Bronchial epithelial cell (primary cell): ENCODE results near the gene CPM. TPM values are rescaled to one million over a fixed set of nuclear protein-coding genes. Genes with fewer than 3 reads are reported as not detected.
"Not testable (repeated sequence)": the region's sequence is repeated elsewhere in the genome, so short reads cannot be mapped to it uniquely, and the experiment has no call there.

Source experiments
- DNase-seq: peaks from one replicate; pipeline ENCODE4 v3.0.0-alpha.2; 2010; ENCODE audit warnings: low read depth
- FAIRE-seq: peaks from 2 replicates; lab custom pipeline; 2011; peaks lifted over from hg19 to GRCh38; lab: Jason Lieb, UNC
- H3K27me3 ChIP-seq: 2 replicates; pipeline ENCODE4 v1.5.1; 2011; ENCODE audit warnings: low read length; ENCODE audit not compliant: control insufficient read depth, insufficient read depth
- H3K36me3 ChIP-seq: 2 replicates; pipeline ENCODE4 v1.5.1; 2011; ENCODE audit warnings: low read length; ENCODE audit not compliant: control insufficient read depth, insufficient read depth
- H3K4me3 ChIP-seq: 2 replicates; pipeline ENCODE4 v1.5.1; 2011; ENCODE audit warnings: mild to moderate bottlenecking, low read depth, low read length, control low read depth
- total RNA-seq: library from RNA; depleted of rRNA; stranded (reverse); fragments of >200 nt; gene quantifications from 2 replicates; pipeline ENCODE4 v1.2.1, GENCODE V29; 2014
- TF ChIP-seq, protein P1 (sequence below): IDR thresholded peaks from 2 replicates; pipeline ENCODE4 v1.5.1; 2011; ENCODE audit warnings: mild to moderate bottlenecking, moderate library complexity, low read length, control low read depth, inconsistent platforms; ENCODE audit not compliant: insufficient read depth, severe bottlenecking

CPM gene
- total RNA-seq, 1 donor from 2014 or later: 7.1 TPM

DNA sequence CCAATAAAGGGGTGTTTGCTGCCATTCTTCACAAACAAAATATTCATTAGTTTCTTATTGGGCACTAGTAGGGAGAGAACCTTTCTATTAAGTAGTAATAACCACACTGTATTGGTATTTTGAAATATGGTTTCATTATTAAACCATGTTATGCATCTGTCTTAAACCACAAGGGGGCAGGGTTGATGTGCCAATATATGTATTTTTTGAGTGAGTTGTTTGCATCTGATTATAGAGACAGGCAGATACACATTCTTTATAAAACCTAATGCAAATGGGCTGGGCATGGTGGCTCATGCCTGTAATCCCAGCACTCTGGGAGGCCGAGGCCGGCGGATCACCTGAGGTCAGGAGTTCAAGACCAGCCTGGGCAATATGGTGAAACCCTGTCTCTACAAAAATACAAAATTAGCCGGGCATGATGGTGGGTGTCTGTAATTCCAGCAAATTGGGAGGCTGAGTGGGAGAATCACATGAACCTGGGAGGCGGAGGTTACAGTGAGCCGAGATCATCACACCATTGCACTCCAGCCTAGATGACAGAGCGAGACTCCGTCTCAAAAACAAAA, 69.0 kb downstream of the CPM start:
- not testable (repeated sequence) for FAIRE-seq, H3K27me3 ChIP-seq, H3K36me3 ChIP-seq, H3K4me3 ChIP-seq
- TF ChIP-seq, protein P1, sequence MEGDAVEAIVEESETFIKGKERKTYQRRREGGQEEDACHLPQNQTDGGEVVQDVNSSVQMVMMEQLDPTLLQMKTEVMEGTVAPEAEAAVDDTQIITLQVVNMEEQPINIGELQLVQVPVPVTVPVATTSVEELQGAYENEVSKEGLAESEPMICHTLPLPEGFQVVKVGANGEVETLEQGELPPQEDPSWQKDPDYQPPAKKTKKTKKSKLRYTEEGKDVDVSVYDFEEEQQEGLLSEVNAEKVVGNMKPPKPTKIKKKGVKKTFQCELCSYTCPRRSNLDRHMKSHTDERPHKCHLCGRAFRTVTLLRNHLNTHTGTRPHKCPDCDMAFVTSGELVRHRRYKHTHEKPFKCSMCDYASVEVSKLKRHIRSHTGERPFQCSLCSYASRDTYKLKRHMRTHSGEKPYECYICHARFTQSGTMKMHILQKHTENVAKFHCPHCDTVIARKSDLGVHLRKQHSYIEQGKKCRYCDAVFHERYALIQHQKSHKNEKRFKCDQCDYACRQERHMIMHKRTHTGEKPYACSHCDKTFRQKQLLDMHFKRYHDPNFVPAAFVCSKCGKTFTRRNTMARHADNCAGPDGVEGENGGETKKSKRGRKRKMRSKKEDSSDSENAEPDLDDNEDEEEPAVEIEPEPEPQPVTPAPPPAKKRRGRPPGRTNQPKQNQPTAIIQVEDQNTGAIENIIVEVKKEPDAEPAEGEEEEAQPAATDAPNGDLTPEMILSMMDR: peak; percentile 29
- DNase-seq: peak; percentile 69

- FAIRE-seq (peak; percentile 86), DNase-seq (no peak)
- no peak overlapping the region for H3K4me3 ChIP-seq
- no peaks in the 10 kb centered on the region for H3K27me3 ChIP-seq
- no peaks in the 10 kb centered on the region for H3K36me3 ChIP-seq
- TF ChIP-seq, protein P1: no peak
These were observed 69.7 kb downstream of the CPM start for GRCh38 chr12:68863109-68863770.

DNA sequence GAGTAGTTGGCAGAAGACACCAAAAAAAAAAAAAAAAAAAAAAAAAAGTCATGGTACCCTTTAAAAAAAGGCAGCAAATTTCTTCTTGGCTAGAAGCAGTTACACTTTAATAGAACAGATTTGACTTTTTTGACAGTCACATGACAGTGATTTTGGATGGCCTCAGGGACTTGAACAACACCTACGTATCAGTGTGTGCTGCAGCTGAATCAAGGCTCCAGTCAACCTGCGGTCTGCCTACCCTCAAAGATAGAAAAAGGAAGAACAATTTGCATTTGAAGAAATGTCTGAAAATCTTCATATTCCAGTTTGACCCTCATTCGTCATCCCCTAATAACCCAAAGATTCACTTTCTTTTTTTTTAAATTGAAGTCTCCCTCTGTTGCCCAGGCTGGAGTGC, 71.1 kb downstream of the CPM start:
- Histone ChIP-seq H3K36me3 (no peaks in the 10 kb centered on the region), H3K4me3 (no peak overlapping the region), H3K27me3 (no peaks in the 10 kb centered on the region)
- TF ChIP-seq, protein P1: no peak
- FAIRE-seq: no peak
- no peak for DNase-seq

DNA sequence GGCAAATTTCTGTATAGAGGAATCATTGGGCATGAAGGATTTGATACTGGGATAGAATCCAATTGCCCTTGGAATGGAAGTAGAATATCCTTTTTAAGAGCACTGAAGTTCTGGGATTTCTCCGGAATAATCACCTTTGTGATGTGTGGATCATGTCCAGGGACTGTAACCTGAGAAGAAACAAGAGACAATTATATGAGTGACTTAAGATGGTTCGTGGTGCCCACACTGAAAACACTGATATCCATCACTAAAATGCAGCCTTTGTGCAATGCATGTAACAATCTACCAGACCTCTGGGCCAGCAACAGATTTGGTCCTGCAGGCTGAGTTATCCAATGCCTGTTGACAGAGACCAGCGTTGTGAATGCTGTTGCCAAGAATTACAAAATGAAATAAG, 76.5 kb downstream of the CPM start:
- DNase-seq (no peak), FAIRE-seq (no peak)
- no peaks in the 10 kb centered on the region for H3K36me3 ChIP-seq
- H3K27me3 ChIP-seq: no peaks in the 10 kb centered on the region
- no peak overlapping the region for H3K4me3 ChIP-seq
- TF ChIP-seq, protein P1: no peak

- Histone ChIP-seq H3K27me3 (no peaks in the 10 kb centered on the region), H3K36me3 (no peaks in the 10 kb centered on the region), H3K4me3 (no peak overlapping the region)
- no peak for DNase-seq
- FAIRE-seq: no peak
- TF ChIP-seq, protein P1: no peak
These were observed 77.2 kb downstream of the CPM start for GRCh38 chr12:68855771-68856170.
